Neural progenitor cell (in vitro differentiated cells): ENCODE measurements around the gene CNPY2.

Experiments
- CTCF ChIP-seq: fragments of 200-600 bp; sonication (generic); IDR thresholded peaks from 2 replicates; pipeline ENCODE4 v1.5.1; 2017; ENCODE audit warnings: antibody characterized with exemption, mild to moderate bottlenecking
- EZH2 ChIP-seq: fragments of 200-600 bp; sonication (generic); IDR thresholded peaks from 2 replicates; pipeline ENCODE4 v1.6.1; 2017; ENCODE audit warnings: antibody characterized with exemption, mild to moderate bottlenecking, moderate library complexity

- TF ChIP-seq EZH2 (no peak), CTCF (no peak)
Observed at GRCh38 chr12:56350662-56351061, 34.9 kb upstream of the CNPY2 start.
